Measurements from ENCODE around the gene TMEM119.

GRCh38 chr12:108563804-108564151 lies 34.1 kb downstream of the TMEM119 start:
- TF ChIP-seq, protein P1, sequence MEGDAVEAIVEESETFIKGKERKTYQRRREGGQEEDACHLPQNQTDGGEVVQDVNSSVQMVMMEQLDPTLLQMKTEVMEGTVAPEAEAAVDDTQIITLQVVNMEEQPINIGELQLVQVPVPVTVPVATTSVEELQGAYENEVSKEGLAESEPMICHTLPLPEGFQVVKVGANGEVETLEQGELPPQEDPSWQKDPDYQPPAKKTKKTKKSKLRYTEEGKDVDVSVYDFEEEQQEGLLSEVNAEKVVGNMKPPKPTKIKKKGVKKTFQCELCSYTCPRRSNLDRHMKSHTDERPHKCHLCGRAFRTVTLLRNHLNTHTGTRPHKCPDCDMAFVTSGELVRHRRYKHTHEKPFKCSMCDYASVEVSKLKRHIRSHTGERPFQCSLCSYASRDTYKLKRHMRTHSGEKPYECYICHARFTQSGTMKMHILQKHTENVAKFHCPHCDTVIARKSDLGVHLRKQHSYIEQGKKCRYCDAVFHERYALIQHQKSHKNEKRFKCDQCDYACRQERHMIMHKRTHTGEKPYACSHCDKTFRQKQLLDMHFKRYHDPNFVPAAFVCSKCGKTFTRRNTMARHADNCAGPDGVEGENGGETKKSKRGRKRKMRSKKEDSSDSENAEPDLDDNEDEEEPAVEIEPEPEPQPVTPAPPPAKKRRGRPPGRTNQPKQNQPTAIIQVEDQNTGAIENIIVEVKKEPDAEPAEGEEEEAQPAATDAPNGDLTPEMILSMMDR (IDR thresholded peaks at IDR 0.05): no peak
- TF ChIP-seq POLR2A (IDR thresholded peaks at IDR 0.05) (no peak), POLR2AphosphoS5 (IDR thresholded peaks at IDR 0.05) (no peak)
